PFSK-1 (cell line): ENCODE data around the gene PCP2.

Experiments
- FOXP2 ChIP-seq: optimal IDR thresholded peaks from 2 replicates; pipeline ENCODE3; 2011; ENCODE audit warnings: borderline replicate concordance, control low read depth, inconsistent platforms; ENCODE audit not compliant: insufficient read depth; ENCODE audit errors: extremely low read length, extremely low read depth
- POLR2AphosphoS5 ChIP-seq: IDR thresholded peaks from 2 replicates; pipeline ENCODE4 v1.6.1; 2012; ENCODE audit warnings: low read depth, mild to moderate bottlenecking, control low read depth, low read length, moderate library complexity
- SIN3A ChIP-seq: IDR thresholded peaks from 2 replicates; pipeline ENCODE4 v1.6.1; 2012; ENCODE audit warnings: mild to moderate bottlenecking, low read length, moderate library complexity, borderline replicate concordance; ENCODE audit not compliant: insufficient read depth
- TAF1 ChIP-seq: IDR thresholded peaks from 2 replicates; pipeline ENCODE4 v1.6.1; 2012; ENCODE audit warnings: low read length, control low read depth, borderline replicate concordance; ENCODE audit not compliant: insufficient read depth
- TF ChIP-seq, protein P1 (sequence below), 2 experiments: IDR thresholded peaks; 2 replicates each; pipeline versions ENCODE4 v1.6.1 to v1.8.0; 2011 to 2012; ENCODE audit warnings: low read depth in 2 of 2, low read length in 2 of 2, control low read depth in 1 of 2, inconsistent platforms in 1 of 2, mild to moderate bottlenecking in 1 of 2, moderate library complexity in 1 of 2; ENCODE audit not compliant: insufficient read depth in 1 of 2

The PCP2 gene

DNA sequence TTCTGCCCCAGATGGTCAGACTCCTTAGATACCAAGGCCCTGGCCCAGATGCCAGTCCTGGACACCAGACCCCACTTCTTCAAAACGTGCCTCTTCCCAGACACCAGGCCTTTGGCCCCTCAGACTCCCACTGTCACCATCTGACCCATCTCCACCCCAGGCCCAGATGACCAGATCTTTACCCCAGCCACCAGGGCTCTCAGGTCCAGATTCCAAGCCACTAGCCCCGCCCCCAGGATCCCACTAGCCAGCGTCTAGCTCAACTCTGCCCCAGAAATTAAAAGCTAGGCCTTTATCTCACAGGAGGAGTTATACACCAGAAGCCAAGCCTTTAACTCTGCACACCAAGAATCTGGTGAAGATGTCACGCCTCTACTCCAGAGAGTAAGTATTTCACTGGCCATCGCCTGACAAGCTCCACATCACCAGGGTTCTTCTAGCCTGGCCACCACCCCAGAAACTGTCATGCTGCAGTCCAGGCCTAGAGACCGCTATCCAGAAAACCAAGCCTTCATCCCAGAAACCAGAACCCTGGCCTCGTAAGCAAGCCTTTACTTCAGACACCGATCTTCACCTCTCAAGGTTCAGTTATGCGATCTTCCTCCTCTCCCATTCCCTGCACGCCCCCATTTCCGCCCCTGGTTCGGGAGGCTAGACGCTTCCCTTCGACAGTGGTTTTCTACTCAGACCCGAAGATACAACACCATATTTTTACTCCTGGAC, 4.8 kb downstream of the PCP2 start:
- TF ChIP-seq POLR2AphosphoS5 (no peak), FOXP2 (no peak), TAF1 (no peak), SIN3A (no peak)
- TF ChIP-seq, protein P1, sequence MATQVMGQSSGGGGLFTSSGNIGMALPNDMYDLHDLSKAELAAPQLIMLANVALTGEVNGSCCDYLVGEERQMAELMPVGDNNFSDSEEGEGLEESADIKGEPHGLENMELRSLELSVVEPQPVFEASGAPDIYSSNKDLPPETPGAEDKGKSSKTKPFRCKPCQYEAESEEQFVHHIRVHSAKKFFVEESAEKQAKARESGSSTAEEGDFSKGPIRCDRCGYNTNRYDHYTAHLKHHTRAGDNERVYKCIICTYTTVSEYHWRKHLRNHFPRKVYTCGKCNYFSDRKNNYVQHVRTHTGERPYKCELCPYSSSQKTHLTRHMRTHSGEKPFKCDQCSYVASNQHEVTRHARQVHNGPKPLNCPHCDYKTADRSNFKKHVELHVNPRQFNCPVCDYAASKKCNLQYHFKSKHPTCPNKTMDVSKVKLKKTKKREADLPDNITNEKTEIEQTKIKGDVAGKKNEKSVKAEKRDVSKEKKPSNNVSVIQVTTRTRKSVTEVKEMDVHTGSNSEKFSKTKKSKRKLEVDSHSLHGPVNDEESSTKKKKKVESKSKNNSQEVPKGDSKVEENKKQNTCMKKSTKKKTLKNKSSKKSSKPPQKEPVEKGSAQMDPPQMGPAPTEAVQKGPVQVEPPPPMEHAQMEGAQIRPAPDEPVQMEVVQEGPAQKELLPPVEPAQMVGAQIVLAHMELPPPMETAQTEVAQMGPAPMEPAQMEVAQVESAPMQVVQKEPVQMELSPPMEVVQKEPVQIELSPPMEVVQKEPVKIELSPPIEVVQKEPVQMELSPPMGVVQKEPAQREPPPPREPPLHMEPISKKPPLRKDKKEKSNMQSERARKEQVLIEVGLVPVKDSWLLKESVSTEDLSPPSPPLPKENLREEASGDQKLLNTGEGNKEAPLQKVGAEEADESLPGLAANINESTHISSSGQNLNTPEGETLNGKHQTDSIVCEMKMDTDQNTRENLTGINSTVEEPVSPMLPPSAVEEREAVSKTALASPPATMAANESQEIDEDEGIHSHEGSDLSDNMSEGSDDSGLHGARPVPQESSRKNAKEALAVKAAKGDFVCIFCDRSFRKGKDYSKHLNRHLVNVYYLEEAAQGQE (IDR thresholded peaks at IDR 0.05; ENCODE audit: insufficient read depth in 1 of 2, low read depth in 2 of 2, low read length in 2 of 2) = no peak

DNA sequence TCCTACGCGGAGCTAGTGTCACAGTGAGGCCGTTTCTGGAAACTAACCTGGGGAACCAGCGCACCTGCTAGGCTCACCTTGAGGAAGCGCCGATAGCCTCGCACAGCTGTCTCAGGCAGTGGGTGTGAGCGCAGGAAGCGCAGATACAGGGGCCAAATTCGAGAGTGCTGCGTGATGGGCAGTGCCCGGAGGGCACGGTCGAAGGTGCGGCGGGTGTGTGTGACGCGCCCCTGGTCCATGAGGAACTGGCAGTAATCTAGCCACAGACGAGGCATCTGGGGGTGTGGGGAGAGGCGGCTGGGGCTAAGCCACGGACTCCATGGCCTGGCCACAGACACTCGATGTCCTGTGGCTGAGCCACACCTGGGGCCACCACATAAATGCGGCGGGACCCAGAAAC, 6.4 kb downstream of the PCP2 start:
- TF ChIP-seq, protein P1 (IDR thresholded peaks at IDR 0.05; ENCODE audit: insufficient read depth in 1 of 2, low read depth in 2 of 2, low read length in 2 of 2) = no peak
- TF ChIP-seq POLR2AphosphoS5 = no peak

DNA sequence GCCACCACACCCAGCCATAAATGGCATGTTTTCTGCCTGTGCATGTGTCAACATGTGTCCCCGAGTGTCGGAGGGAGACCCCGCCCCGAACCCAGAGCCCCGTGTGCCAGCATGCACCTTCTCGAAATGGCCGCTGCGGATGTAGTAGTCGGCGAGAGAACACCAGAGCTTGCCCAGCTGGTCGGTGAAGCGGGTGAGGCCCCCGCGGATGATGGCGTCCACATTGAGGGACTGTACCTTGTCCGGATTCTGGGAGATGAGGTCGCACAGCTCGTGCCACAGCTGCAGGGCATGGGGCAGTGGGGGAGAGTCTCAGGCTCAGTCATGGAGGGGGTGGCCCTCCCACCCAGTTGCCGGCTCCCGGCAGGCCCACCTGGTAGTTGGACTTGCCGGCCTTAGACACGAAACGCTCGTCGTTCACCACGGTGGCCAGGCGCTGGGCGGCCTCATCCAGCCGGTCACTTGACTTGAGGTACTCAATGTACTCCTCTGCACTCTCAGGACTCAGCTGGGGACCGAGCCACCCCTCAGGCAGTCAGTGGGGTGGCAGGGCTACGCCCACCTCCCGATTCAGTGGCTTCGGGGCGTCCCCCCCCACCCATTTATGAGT, 7.7 kb downstream of the PCP2 start:
- TF ChIP-seq SIN3A = no peak
- TF ChIP-seq FOXP2 = no peak
- TF ChIP-seq, protein P1 (IDR thresholded peaks at IDR 0.05; ENCODE audit: insufficient read depth in 1 of 2, low read depth in 2 of 2, low read length in 2 of 2) = no peak
- no peak for TF ChIP-seq POLR2AphosphoS5
- no peak for TF ChIP-seq TAF1

DNA sequence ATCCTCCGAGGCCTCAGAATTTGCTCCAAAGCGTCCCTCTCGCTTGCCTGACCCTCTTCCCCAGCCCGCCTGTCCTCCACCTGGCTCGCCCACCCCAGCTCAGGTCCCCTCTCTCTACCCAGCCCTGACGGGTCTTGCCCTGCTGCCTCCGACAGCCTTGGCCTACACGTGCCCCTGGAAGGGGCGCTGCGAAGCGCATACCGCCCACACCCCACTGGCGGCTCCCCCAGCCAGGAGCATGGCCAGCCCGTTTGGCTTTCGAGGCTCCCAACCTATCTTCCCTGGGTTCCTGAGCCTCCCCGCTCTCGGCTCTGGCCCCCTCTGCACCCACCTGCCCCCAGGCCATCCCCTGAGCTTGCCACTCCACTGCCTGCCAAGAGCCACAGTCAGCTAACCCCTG, 8.7 kb downstream of the PCP2 start:
- TF ChIP-seq TAF1 = no peak
- TF ChIP-seq POLR2AphosphoS5 = no peak
- no peak for TF ChIP-seq SIN3A
- no peak for TF ChIP-seq FOXP2
- TF ChIP-seq, protein P1 (IDR thresholded peaks at IDR 0.05; ENCODE audit: insufficient read depth in 1 of 2, low read depth in 2 of 2, low read length in 2 of 2) = no peak
